Fibroblast of mammary gland (primary cell): ENCODE data around the gene ITGA3.
"Not testable (repeated sequence)": the region's sequence is repeated elsewhere in the genome, so short reads cannot be mapped to it uniquely, and the experiment has no call there.

Experiments used
- DNase-seq: peaks from one replicate; pipeline ENCODE4 v3.0.0-alpha.2; 2010; ENCODE audit warnings: low read depth
- H3K4me3 ChIP-seq: 2 replicates; pipeline ENCODE4 v1.5.1; 2011; ENCODE audit warnings: low read depth, mild to moderate bottlenecking, low read length, moderate library complexity; ENCODE audit not compliant: control insufficient read depth
- TF ChIP-seq, protein P1 (sequence below): conservative IDR thresholded peaks from 2 replicates; pipeline ENCODE4 v1.5.1; 2011; ENCODE audit warnings: low read depth, low read length, inconsistent platforms; ENCODE audit not compliant: control insufficient read depth, insufficient read depth

ITGA3 gene

DNA sequence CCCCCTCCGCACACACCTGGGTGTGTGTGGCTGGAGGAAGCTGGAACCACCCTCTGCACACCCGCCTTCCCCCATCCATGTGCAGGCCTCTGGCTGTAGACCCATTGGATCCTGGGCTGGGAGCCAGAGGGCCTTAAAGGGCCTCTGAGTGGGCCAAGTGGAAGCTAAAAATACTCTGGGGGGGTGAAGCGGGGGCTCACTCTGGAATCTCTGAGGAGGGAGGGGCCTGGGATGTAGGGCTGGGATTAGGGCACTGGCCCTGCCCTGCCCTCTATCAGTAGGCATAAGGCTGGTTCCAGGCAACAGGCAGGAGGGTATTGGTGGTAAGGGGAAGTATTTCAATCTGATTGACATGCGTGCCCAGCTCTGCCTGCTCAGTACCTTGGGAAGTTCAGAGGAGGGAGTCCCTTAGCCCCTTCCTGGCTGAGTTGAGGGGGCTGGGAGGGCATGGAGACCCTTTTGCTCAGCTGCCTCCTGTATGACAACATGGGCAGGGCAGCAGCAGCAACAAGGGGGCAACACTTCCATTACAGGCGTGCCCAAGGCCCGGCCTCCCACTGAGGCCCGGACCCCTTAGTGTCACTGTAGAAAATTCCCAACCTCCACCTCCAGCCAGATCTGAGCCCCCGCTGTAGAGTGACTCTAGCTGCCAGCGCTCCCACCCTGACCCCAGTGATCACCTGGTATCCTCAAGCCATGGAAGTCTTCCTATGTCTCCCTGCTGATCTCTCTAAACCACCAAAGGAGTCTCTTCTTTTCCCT, 5.2 kb downstream of the ITGA3 start:
- H3K4me3 ChIP-seq = no peak overlapping the region
- peak; percentile 79 for DNase-seq
- TF ChIP-seq, protein P1, sequence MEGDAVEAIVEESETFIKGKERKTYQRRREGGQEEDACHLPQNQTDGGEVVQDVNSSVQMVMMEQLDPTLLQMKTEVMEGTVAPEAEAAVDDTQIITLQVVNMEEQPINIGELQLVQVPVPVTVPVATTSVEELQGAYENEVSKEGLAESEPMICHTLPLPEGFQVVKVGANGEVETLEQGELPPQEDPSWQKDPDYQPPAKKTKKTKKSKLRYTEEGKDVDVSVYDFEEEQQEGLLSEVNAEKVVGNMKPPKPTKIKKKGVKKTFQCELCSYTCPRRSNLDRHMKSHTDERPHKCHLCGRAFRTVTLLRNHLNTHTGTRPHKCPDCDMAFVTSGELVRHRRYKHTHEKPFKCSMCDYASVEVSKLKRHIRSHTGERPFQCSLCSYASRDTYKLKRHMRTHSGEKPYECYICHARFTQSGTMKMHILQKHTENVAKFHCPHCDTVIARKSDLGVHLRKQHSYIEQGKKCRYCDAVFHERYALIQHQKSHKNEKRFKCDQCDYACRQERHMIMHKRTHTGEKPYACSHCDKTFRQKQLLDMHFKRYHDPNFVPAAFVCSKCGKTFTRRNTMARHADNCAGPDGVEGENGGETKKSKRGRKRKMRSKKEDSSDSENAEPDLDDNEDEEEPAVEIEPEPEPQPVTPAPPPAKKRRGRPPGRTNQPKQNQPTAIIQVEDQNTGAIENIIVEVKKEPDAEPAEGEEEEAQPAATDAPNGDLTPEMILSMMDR = no peak

DNA sequence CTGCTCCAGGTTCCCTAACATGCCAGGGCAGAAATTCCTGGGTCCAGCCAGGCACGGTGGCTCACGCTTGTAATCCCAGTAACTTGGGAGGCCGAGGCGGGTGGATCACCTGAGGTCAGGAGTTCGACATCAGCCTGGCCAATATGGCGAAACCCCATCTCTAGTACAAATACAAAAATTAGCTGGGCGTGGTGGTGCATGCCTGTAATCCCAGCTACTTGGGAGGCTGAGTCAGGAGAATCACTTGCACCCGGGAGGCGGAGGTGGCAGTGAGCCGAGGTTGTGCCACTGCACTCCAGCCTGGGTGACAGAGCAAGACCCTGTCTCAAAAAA, 5.8 kb downstream of the ITGA3 start:
- not testable (repeated sequence) for DNase-seq, H3K4me3 ChIP-seq

DNA sequence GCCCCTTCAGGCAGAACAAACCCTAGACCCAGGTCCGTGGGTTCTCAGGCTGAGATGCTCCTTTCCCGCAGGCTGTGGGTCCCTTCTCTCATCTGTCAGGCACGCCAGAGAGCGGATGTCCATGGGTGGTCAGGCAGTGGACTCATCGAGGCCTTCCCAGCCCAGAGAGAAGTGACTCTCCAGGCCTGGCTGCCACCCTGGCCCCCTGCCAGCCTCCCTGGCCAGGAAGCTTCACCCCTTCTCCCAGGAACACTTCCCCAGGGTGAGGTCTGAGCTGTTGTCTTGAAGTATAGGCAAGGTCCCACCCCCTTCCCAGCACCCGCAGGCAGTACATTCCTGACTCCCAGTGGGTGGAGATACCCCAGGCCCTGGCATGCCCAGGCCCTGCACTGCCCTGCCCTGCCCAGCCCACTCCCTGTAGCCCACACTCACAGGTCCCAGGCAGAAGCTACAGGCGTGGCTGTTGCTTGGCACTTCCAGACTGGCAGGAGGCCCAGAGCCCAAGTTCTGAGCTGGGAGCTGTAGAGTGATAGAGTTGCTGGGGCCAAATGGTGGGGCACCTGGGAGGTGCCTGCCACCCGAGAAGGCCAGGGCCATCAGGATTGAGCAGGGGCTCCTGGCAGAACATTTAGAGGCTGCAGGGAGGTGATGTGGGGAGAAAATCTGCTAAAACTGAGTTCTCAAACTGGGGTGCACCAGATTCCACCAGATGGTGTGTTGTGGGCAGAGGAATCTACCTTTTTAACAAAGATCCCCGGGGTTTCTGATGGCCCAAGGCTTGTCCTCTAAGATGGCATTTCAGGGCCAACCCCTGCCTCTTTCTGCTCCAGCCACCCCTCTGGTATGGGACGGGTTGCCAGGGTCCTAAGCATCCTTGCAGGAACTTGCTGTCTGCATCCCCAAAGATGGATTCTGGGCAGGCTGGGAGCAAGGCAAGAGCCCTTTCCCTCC, 6.7 kb downstream of the ITGA3 start:
- DNase-seq = peak; percentile 78
- TF ChIP-seq, protein P1 = no peak
- H3K4me3 ChIP-seq = no peak overlapping the region

DNA sequence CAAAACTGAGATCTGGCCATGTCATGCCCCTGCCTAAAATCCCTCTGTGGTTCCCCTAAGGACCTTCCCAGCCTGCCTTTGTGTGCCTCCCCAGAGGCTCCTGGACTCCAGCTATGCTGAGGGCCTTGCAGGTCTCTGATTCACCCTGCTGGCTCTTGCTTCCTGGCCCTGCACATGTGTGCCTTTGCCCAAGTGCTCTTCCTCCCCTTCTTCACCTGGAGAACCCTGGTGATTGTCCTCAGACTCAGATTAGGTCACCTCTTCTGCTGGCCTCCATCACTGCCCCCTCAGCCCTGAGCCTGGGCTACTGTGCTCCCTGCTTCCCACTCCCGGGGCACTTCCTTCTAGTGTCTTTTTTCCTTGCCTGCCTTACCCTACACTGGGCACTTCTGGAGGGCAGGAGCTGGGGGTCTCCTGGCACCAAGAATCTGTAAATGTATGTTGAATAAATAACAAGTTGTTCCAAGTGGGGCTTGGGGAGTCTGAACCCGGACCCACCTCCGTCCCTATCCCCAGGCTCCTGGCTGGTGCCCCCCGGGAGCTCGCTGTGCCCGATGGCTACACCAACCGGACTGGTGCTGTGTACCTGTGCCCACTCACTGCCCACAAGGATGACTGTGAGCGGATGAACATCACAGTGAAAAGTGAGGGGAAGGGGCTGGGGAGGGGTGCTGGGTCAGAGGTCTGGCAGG, 7.8 kb downstream of the ITGA3 start:
- DNase-seq = peak; percentile 60
- TF ChIP-seq, protein P1 = no peak
- no peak overlapping the region for H3K4me3 ChIP-seq

DNA sequence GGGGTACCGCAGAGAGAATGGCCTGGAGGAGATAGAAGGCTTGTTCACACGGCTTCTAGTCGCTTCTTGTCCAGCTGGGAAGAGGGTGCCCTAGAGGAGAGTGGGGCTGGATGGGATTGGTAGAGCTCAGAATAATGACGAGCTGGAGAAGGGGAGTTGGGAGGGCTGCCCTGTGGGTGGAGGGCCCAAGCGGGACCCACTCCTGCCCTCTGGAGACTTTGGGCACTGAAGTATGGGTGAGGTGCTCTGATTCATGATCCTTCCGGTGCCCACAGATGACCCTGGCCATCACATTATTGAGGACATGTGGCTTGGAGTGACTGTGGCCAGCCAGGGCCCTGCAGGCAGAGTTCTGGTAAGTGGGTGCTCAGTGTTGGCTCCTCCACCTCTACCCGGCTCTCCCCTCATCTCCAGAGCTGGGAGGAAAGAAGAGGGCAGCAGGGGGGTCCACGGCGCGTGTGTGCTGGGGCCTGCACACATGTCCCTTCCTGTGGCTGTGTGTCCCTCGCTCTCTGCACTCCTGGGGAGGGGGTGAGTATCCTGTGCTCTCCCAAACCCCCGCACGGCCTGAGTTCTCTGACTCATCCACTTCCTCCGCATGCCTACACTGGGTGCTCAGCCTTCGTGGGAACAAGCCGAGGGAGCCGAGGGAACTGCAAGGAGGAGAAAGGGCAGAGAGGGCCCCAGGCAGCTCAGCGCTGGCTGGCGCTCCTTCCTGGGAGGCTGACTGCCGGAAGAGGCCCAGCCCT, 8.5 kb downstream of the ITGA3 start:
- DNase-seq = peak; percentile 96
- H3K4me3 ChIP-seq = no peak overlapping the region
- TF ChIP-seq, protein P1 = no peak

DNA sequence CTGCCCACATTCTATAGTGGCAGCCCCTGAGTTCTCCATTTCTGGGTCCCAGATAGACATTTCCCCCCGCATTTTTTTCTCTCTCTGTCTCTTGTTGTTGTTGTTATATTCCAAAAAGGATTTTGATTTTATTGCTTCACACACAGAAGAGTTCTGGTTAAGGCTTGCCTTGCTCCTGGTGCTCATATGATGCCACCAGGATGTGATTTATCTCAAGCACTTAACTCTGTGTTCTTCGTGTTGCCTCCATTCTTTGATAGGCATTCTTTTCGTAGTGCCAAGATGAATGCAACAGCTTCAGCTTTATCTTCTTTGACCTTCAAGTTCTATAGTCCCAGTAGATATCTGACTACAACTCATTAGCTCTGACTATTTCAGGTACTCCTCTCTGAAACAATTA, 9.1 kb downstream of the ITGA3 start:
- TF ChIP-seq, protein P1 = no peak
- no peak overlapping the region for H3K4me3 ChIP-seq
- DNase-seq = no peak
